Keratinocyte (primary cell): ENCODE data around the gene BCOR. TPM values are rescaled to one million over a fixed set of nuclear protein-coding genes. Genes with fewer than 3 reads are reported as not detected.

Source experiments
- DNase-seq: peaks from one replicate; pipeline ENCODE4 v3.0.0-alpha.2; 2011; ENCODE audit warnings: low read depth, missing footprints, low spot score
- FAIRE-seq: peaks from 2 replicates; lab custom pipeline; 2011; peaks lifted over from hg19 to GRCh38; lab: Jason Lieb, UNC
- H2AFZ ChIP-seq: 2 replicates; pipeline ENCODE4 v1.6.0; 2012; ENCODE audit warnings: low read length, control low read depth, inconsistent platforms; ENCODE audit not compliant: control insufficient read depth
- H3K27ac ChIP-seq: 2 replicates; pipeline ENCODE4 v1.5.1; 2011; ENCODE audit warnings: low read length; ENCODE audit not compliant: control insufficient read depth, insufficient read depth
- H3K27me3 ChIP-seq: 3 replicates; pipeline ENCODE4 v1.6.0; 2011; ENCODE audit warnings: low read length; ENCODE audit not compliant: control insufficient read depth, insufficient read depth; ENCODE audit errors: extremely low read depth
- H3K36me3 ChIP-seq, 2 experiments: 2 replicates in 1 of 2; 3 replicates in 1 of 2; pipeline ENCODE4 v1.5.1; 2011; ENCODE audit warnings: low read length in 2 of 2, mild to moderate bottlenecking in 1 of 2; ENCODE audit not compliant: control insufficient read depth in 2 of 2, insufficient read depth in 2 of 2; ENCODE audit errors: extremely low read depth in 1 of 2
- H3K4me1 ChIP-seq: 3 replicates; pipeline ENCODE4 v1.5.1; 2011; ENCODE audit warnings: low read length; ENCODE audit not compliant: control insufficient read depth, insufficient read depth; ENCODE audit errors: extremely low read depth
- H3K4me2 ChIP-seq: 3 replicates; pipeline ENCODE4 v1.6.0; 2011; ENCODE audit warnings: low read depth, low read length; ENCODE audit not compliant: control insufficient read depth, insufficient read depth; ENCODE audit errors: extremely low read depth
- H3K4me3 ChIP-seq, 3 experiments: fragments of 200-600 bp in 1 of 3; sonication (generic) in 1 of 3; 2 replicates in 2 of 3; 3 replicates in 1 of 3; pipeline ENCODE4 v1.5.1; 2011 to 2016; ENCODE audit warnings: low read length in 3 of 3, mild to moderate bottlenecking in 3 of 3, control low read depth in 2 of 3, inconsistent platforms in 1 of 3, low read depth in 1 of 3, mixed read lengths in 1 of 3, mixed run types in 1 of 3, moderate library complexity in 1 of 3; ENCODE audit not compliant: control insufficient read depth in 2 of 3, insufficient read depth in 2 of 3; ENCODE audit errors: extremely low read depth in 1 of 3
- H3K79me2 ChIP-seq: 2 replicates; pipeline ENCODE4 v1.6.0; 2012; ENCODE audit warnings: low read length; ENCODE audit not compliant: control insufficient read depth, insufficient read depth
- H3K9ac ChIP-seq: 3 replicates; pipeline ENCODE4 v1.6.0; 2011; ENCODE audit warnings: low read length; ENCODE audit not compliant: control insufficient read depth, insufficient read depth; ENCODE audit errors: extremely low read depth
- H3K9me1 ChIP-seq: 3 replicates; pipeline ENCODE4 v1.6.0; 2011; ENCODE audit warnings: low read length; ENCODE audit not compliant: control insufficient read depth, insufficient read depth; ENCODE audit errors: extremely low read depth
- H3K9me3 ChIP-seq: 2 replicates; pipeline ENCODE4 v1.5.1; 2012; ENCODE audit warnings: low read depth, low read length; ENCODE audit not compliant: control insufficient read depth
- H4K20me1 ChIP-seq: 3 replicates; pipeline ENCODE4 v1.6.0; 2011; ENCODE audit warnings: low read length; ENCODE audit not compliant: control insufficient read depth, insufficient read depth; ENCODE audit errors: extremely low read depth
- EZH2 ChIP-seq: IDR thresholded peaks from one replicate; pipeline ENCODE4 v1.6.1; 2012; ENCODE audit warnings: inconsistent platforms, mild to moderate bottlenecking, low read length, moderate library complexity
- dilution Hi-C: fragments of 300-500 bp; cut with MboI; formaldehyde crosslinking; loops from one replicate; pipeline ENCODE4 v1.7.0; 2020; ENCODE audit warnings: low sequenced_read_pairs; ENCODE audit not compliant: extremely low pct_ligation_motif_present
- polyA plus RNA-seq, 5 experiments: library from polyadenylated mRNA; depleted of rRNA in 3 of 5; stranded (reverse) in 3 of 5; stranded (forward) in 1 of 5; unstranded in 1 of 5; fragments of >200 nt; gene quantifications; 1 replicate in 1 of 5; 2 replicates in 3 of 5; 3 replicates in 1 of 5; pipeline versions ENCODE4 v1.2.1 to v1.2.3, GENCODE V29; 2011 to 2012; ENCODE audit warnings: missing spikeins in 2 of 5, low read depth in 1 of 5, low replicate concordance in 1 of 5
- TF ChIP-seq, protein P1 (sequence below), 3 experiments: IDR thresholded peaks in 1 of 3; conservative IDR thresholded peaks in 1 of 3; optimal IDR thresholded peaks in 1 of 3; 2 replicates in 2 of 3; 3 replicates in 1 of 3; pipeline versions ENCODE3 to v1.5.1; 2011; ENCODE audit warnings: low read length in 3 of 3, mild to moderate bottlenecking in 3 of 3, moderate library complexity in 2 of 3, control low read depth in 1 of 3, inconsistent platforms in 1 of 3; ENCODE audit not compliant: insufficient read depth in 2 of 3; ENCODE audit errors: extremely low read depth in 1 of 3

Gene BCOR
- polyA plus RNA-seq, 1 donor (not counting 4 experiments of a cell fraction or from before 2014, with no cell fraction given): 5.0 TPM

DNA sequence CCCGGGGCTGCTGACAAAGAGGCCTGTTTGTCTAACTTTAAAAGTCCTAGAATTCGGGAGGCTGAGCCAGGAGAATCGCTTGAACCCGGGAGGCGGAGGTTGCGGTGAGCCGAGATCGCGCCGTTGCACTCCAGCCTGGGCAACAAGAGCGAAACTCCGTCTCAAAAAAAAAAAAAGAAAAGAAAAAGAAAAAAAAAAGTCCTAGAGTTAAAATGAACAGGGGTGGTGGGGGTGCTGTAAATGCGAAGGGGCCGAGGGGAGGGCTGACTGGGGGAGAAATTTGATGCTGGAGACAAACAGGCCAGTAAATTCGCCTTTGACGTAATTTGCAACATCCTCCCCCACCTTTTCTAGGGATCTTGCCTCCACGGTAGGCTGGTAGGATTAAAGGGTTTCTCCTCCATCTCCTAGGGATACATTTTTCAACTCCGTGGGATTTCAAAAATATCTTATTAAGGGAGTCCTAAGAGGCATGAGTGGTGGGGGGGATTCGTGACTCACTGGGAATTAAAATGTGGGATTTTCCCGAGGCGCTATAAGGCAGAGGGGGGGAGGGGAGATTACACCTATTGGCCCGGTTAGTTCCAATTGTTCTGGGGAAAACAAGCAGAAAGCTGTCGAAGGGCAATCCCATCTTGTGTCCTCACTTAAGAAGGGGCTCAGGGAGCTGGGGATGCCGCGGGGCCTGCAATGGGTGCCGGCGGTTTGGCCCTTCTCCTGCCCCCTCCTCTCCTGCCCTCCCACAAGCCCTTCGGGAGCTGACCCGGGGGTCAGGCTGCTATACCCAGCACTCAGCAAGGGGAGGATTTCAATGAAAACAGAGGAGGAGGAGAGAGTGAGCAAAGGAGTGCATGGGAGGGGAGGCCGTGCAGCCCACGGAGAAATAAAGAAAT is 3.0 kb upstream of the BCOR start:
- Histone ChIP-seq H3K36me3 (no peaks in the 10 kb centered on the region), H3K79me2 (no peaks in the 10 kb centered on the region), H3K9me1 (no peaks in the 10 kb centered on the region), H3K9ac (no peak overlapping the region), H3K9me3 (no peaks in the 10 kb centered on the region), H3K4me3 (no peak overlapping the region), H3K27ac (no peak overlapping the region), H3K4me2 (no peak overlapping the region), H3K27me3 (peaks cover 39% of the 10 kb centered on the region), H2AFZ (no peak overlapping the region), H3K4me1 (peaks cover 5% of the 10 kb centered on the region), H4K20me1 (no peaks in the 10 kb centered on the region)
- TF ChIP-seq, protein P1, sequence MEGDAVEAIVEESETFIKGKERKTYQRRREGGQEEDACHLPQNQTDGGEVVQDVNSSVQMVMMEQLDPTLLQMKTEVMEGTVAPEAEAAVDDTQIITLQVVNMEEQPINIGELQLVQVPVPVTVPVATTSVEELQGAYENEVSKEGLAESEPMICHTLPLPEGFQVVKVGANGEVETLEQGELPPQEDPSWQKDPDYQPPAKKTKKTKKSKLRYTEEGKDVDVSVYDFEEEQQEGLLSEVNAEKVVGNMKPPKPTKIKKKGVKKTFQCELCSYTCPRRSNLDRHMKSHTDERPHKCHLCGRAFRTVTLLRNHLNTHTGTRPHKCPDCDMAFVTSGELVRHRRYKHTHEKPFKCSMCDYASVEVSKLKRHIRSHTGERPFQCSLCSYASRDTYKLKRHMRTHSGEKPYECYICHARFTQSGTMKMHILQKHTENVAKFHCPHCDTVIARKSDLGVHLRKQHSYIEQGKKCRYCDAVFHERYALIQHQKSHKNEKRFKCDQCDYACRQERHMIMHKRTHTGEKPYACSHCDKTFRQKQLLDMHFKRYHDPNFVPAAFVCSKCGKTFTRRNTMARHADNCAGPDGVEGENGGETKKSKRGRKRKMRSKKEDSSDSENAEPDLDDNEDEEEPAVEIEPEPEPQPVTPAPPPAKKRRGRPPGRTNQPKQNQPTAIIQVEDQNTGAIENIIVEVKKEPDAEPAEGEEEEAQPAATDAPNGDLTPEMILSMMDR (optimal IDR thresholded peaks at IDR 0.05 in 1 of 3, IDR thresholded peaks at IDR 0.05 in 1 of 3, conservative IDR thresholded peaks at IDR 0.05 in 1 of 3; ENCODE audit: extremely low read depth in 1 of 3, insufficient read depth in 2 of 3, low read length in 3 of 3): no peak
- no peak for TF ChIP-seq EZH2
- dilution Hi-C loops: no loop called here
- DNase-seq (no peak), FAIRE-seq (no peak)

DNA sequence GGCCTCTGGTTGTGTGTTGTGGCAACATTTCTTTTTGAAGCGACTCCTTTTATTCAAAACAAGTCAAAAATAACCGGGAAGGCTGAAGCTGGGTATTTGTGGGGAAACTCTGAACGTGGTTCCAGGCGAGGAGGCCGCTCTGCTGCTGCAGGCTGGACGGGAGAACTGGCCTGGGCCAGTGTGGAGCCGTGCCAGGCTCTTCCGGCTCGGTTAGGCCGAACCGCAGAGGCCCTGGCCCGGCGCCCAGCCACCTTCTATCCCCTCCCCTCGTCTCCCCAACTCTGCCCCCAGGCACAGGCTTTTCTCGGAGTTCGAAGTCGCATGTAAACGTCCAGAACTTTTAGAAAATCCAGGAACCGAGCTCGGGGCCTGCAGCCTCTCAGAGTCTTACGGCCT is 2.4 kb upstream of the BCOR start:
- Histone ChIP-seq H3K27ac (no peak overlapping the region), H3K9ac (no peak overlapping the region), H4K20me1 (no peaks in the 10 kb centered on the region), H3K79me2 (peaks cover 3% of the 10 kb centered on the region), H3K9me3 (no peaks in the 10 kb centered on the region), H3K4me3 (no peak overlapping the region), H3K4me2 (no peak overlapping the region), H2AFZ (no peak overlapping the region), H3K27me3 (peaks cover 44% of the 10 kb centered on the region), H3K9me1 (no peaks in the 10 kb centered on the region), H3K4me1 (peaks cover 5% of the 10 kb centered on the region), H3K36me3 (no peaks in the 10 kb centered on the region)
- dilution Hi-C loops: no loop called here
- FAIRE-seq (no peak), DNase-seq (no peak)
- no peak for TF ChIP-seq EZH2
- TF ChIP-seq, protein P1 (optimal IDR thresholded peaks at IDR 0.05 in 1 of 3, IDR thresholded peaks at IDR 0.05 in 1 of 3, conservative IDR thresholded peaks at IDR 0.05 in 1 of 3; ENCODE audit: extremely low read depth in 1 of 3, insufficient read depth in 2 of 3, low read length in 3 of 3): no peak
